HCT116 (cell line): Measurements from ENCODE around the gene LRP1. TPM values are rescaled to one million over a fixed set of nuclear protein-coding genes. Genes with fewer than 3 reads are reported as not detected.

Experiments used
- ATAC-seq: fragments of 200-7000 bp; cut with Tn5 transposase; 2 replicates; pipeline ENCODE4 v1.9.1; 2020; ENCODE audit warnings: mild to moderate bottlenecking, moderate library complexity
- BruUV-seq: library from RNA; stranded (reverse); fragments of 400-500 nt; replicated peaks from 2 replicates; lab custom pipeline; 2021; lab: Mats Ljungman, UMichigan
- CTCF ChIA-PET: fragments of 300-600 bp; sonication (Branson Sonifier 250); formaldehyde crosslinking; loops from one replicate; lab custom pipeline; 2021; ENCODE audit warnings: antibody characterized with exemption; lab: Charles Lee
- POLR2A ChIA-PET: fragments of 300-600, 350-600 bp; sonication (Branson Sonifier 250); formaldehyde crosslinking; loops from one replicate; lab custom pipeline; 2021; ENCODE audit warnings: antibody characterized with exemption; lab: Charles Lee
- RAD21 ChIA-PET, 2 experiments: fragments of 300-600 bp; sonication (Branson Sonifier 250); formaldehyde crosslinking; loops; one replicate each; lab custom pipeline; 2023; ENCODE audit warnings: low total read pairs in 2 of 2; ENCODE audit not compliant: uncharacterized antibody in 2 of 2, unreplicated experiment in 2 of 2, low non-redundant PET in 1 of 2; lab: Charles Lee
- DNase-seq: peaks from one replicate; pipeline ENCODE4 v3.0.0-alpha.2; 2010; ENCODE audit warnings: low read depth, low spot score
- H2AFZ ChIP-seq: fragments of 200-600 bp; shearing (Covaris generic), sonication (generic); 2 replicates; pipeline ENCODE4 v1.6.1; 2017; ENCODE audit warnings: low read depth, mixed run types, mixed read lengths, antibody characterized with exemption, low read length; ENCODE audit not compliant: poor library complexity, severe bottlenecking
- H3K27ac ChIP-seq: 2 replicates; pipeline ENCODE4 v1.5.1; 2012; ENCODE audit warnings: low read depth, low read length
- H3K27me3 ChIP-seq: fragments of 200-600 bp; sonication (generic); 2 replicates; pipeline ENCODE4 v1.6.1; 2016; ENCODE audit warnings: mixed run types, low read length, mixed read lengths; ENCODE audit not compliant: insufficient read depth
- H3K36me3 ChIP-seq, 2 experiments: fragments of 200-500 bp in 1 of 2; fragments of 200-600 bp in 1 of 2; sonication (Bioruptor generic) in 1 of 2; sonication (generic) in 1 of 2; 2 replicates each; pipeline versions ENCODE4 v1.5.1 to v1.6.1; 2014 to 2016; ENCODE audit warnings: low read length in 2 of 2, inconsistent platforms in 1 of 2, mixed read lengths in 1 of 2, mixed run types in 1 of 2; ENCODE audit not compliant: insufficient read depth in 2 of 2, control insufficient read depth in 1 of 2
- H3K4me1 ChIP-seq, 2 experiments: fragments of 200-600 bp in 1 of 2; sonication (generic) in 1 of 2; 2 replicates each; pipeline versions ENCODE4 v1.5.1 to v1.6.1; 2012 to 2017; ENCODE audit warnings: low read length in 2 of 2, inconsistent platforms in 1 of 2, mild to moderate bottlenecking in 1 of 2, mixed read lengths in 1 of 2, mixed run types in 1 of 2, moderate library complexity in 1 of 2; ENCODE audit not compliant: insufficient read depth in 2 of 2, control insufficient read depth in 1 of 2
- H3K4me2 ChIP-seq: fragments of 200-600 bp; sonication (generic); 2 replicates; pipeline ENCODE4 v1.6.1; 2017; ENCODE audit warnings: mixed run types, low read length, mixed read lengths
- H3K4me3 ChIP-seq, 2 experiments: fragments of 200-600 bp in 1 of 2; sonication (generic) in 1 of 2; replicated peaks in 1 of 2; 2 replicates each; pipeline ENCODE4 v1.5.1; 2011 to 2016; ENCODE audit warnings: low read length in 2 of 2, control low read depth in 1 of 2, low read depth in 1 of 2, mild to moderate bottlenecking in 1 of 2, mixed read lengths in 1 of 2, mixed run types in 1 of 2
- H3K79me2 ChIP-seq: fragments of 200-600 bp; sonication (generic); 2 replicates; pipeline ENCODE4 v1.6.1; 2017; ENCODE audit warnings: mild to moderate bottlenecking, mixed run types, low read length, moderate library complexity, mixed read lengths; ENCODE audit not compliant: insufficient read depth
- H3K9ac ChIP-seq: fragments of 200-600 bp; sonication (generic); 2 replicates; pipeline ENCODE4 v1.6.1; 2016; ENCODE audit warnings: low read length, mixed read lengths
- H3K9me2 ChIP-seq: fragments of 200-600 bp; sonication (generic), shearing (Covaris generic); 2 replicates; pipeline ENCODE4 v1.6.1; 2017; ENCODE audit warnings: mixed run types, mild to moderate bottlenecking, moderate library complexity; ENCODE audit not compliant: insufficient read depth
- H3K9me3 ChIP-seq, 2 experiments: fragments of 200-500 bp in 1 of 2; fragments of 200-600 bp in 1 of 2; sonication (Bioruptor generic) in 1 of 2; sonication (generic) in 1 of 2; 2 replicates each; pipeline ENCODE4 v1.6.1; 2014 to 2017; ENCODE audit warnings: low read length in 2 of 2, mixed read lengths in 2 of 2, inconsistent platforms in 1 of 2, low read depth in 1 of 2, mild to moderate bottlenecking in 1 of 2, mixed run types in 1 of 2, moderate library complexity in 1 of 2; ENCODE audit not compliant: control insufficient read depth in 1 of 2, insufficient read depth in 1 of 2
- H4K20me1 ChIP-seq: fragments of 200-600 bp; sonication (generic), shearing (Covaris generic); 2 replicates; pipeline ENCODE4 v1.6.1; 2017; ENCODE audit warnings: mixed run types, mild to moderate bottlenecking, moderate library complexity; ENCODE audit not compliant: insufficient read depth
- CBX3 ChIP-seq: IDR thresholded peaks from 2 replicates; pipeline ENCODE4 v1.6.1; 2012; ENCODE audit warnings: low read depth
- EGR1 ChIP-seq: IDR thresholded peaks from 2 replicates; pipeline ENCODE4 v1.6.1; 2012; ENCODE audit warnings: low read depth
- SIN3A ChIP-seq: IDR thresholded peaks from 2 replicates; pipeline ENCODE4 v1.6.1; 2012; ENCODE audit warnings: low read depth
- TCF7L2 ChIP-seq: IDR thresholded peaks from 2 replicates; pipeline ENCODE4 v1.7.0; 2011; ENCODE audit warnings: borderline replicate concordance, inconsistent platforms; ENCODE audit not compliant: insufficient read depth, insufficient read length; ENCODE audit errors: extremely low read depth
- intact Hi-C: fragments of 100-400 bp; cut with micrococcal nuclease; formaldehyde crosslinking; loops from 2 replicates; pipeline ENCODE4 v1.10.0; 2022
- total RNA-seq: library from RNA; stranded (reverse); gene quantifications from one replicate; pipeline ENCODE4 v1.2.1, GENCODE V29; 2021; ENCODE audit not compliant: unreplicated experiment
- TF ChIP-seq, protein P1 (sequence below), 3 experiments: fragments of 200-600 bp in 1 of 3; sonication (generic) in 1 of 3; IDR thresholded peaks in 2 of 3; conservative IDR thresholded peaks in 1 of 3; 2 replicates each; pipeline ENCODE4 v1.5.1; 2012 to 2017; ENCODE audit warnings: low read depth in 2 of 3, low read length in 2 of 3, antibody characterized with exemption in 1 of 3, borderline replicate concordance in 1 of 3, control low read depth in 1 of 3, mild to moderate bottlenecking in 1 of 3, mixed read lengths in 1 of 3, mixed run types in 1 of 3, moderate library complexity in 1 of 3; ENCODE audit not compliant: insufficient read depth in 1 of 3

The LRP1 gene
- total RNA-seq, 1 experiment from 2014 or later: 12.0 TPM

DNA sequence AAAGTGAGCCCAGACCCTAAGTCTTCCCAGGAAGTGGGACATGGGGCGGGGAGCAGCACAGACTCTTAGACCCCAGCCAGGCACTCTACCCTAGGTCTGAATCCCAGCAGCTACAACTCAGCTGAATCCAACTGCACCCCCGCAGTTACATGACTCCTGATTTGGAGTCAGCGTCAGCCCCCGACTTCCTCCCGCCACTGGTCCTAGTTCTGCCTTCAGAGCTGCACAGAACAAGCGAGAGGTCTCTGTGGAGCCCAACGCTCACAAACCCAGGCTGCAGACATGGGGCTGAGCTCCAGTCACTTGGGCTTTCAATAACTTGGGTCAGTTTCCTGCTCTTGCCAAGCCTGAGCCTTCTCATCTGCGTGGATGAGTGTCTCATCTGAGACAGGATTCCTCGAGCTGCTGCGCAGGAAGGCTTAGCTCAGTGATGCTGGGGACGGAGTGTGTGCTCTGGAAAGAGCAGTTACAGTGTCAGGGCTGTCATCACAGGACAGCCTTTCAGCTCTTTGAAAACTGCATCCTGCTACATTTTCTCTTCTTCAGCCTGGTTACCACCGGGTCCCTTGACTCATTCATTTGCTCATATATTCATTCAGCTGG is 57.7 kb downstream of the LRP1 start:
- intact Hi-C loops: no loop called here
- ATAC-seq: no peak
- DNase-seq: no peak
- Histone ChIP-seq H3K79me2 (no peaks in the 10 kb centered on the region), H3K4me3 (no peak overlapping the region), H2AFZ (no peak overlapping the region), H3K27me3 (no peaks in the 10 kb centered on the region), H3K9me3 (no peaks in the 10 kb centered on the region)
- TF ChIP-seq TCF7L2 (no peak), CBX3 (no peak), EGR1 (no peak), SIN3A (no peak)
- TF ChIP-seq, protein P1, sequence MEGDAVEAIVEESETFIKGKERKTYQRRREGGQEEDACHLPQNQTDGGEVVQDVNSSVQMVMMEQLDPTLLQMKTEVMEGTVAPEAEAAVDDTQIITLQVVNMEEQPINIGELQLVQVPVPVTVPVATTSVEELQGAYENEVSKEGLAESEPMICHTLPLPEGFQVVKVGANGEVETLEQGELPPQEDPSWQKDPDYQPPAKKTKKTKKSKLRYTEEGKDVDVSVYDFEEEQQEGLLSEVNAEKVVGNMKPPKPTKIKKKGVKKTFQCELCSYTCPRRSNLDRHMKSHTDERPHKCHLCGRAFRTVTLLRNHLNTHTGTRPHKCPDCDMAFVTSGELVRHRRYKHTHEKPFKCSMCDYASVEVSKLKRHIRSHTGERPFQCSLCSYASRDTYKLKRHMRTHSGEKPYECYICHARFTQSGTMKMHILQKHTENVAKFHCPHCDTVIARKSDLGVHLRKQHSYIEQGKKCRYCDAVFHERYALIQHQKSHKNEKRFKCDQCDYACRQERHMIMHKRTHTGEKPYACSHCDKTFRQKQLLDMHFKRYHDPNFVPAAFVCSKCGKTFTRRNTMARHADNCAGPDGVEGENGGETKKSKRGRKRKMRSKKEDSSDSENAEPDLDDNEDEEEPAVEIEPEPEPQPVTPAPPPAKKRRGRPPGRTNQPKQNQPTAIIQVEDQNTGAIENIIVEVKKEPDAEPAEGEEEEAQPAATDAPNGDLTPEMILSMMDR (IDR thresholded peaks at IDR 0.05 in 2 of 3, conservative IDR thresholded peaks at IDR 0.05 in 1 of 3; ENCODE audit: borderline replicate concordance in 1 of 3, insufficient read depth in 1 of 3, low read depth in 2 of 3, low read length in 2 of 3): no peak
- TF ChIP-seq, all 23 proteins: peak for 0
- ChIA-PET POLR2A (no interaction called here), RAD21 (no interaction called here), CTCF (interaction anchor here (0.7 to 1.8 kb wide), 2 partner anchors 28 to 62 kb away, joined by 3 to 6 read pairs; no protein-coding TSS in a partner anchor)
- no peaks in the 10 kb centered on the region for H3K9me2 ChIP-seq
- H3K4me1 ChIP-seq: peaks cover 0 to 8% of the 10 kb centered on the region in 2 experiments; a peak in 3 of 4 replicates
- H3K4me2 ChIP-seq: no peak overlapping the region
- no TSS peak for BruUV-seq
- no peak overlapping the region for H3K9ac ChIP-seq
- no peaks in the 10 kb centered on the region for H4K20me1 ChIP-seq
- H3K36me3 ChIP-seq: no peaks in the 10 kb centered on the region
- no peak overlapping the region for H3K27ac ChIP-seq
